Right lobe of liver (tissue), 6 donors: Measurements from ENCODE around the gene PDZRN3. TPM values are rescaled to one million over a fixed set of nuclear protein-coding genes. Genes with fewer than 3 reads are reported as not detected.

Experiments
- ATAC-seq, 4 donors: fragments of 200-7000 bp; cut with Tn5 transposase; one replicate each; pipeline ENCODE4 v1.9.1; 2020; ENCODE audit warnings: mild to moderate bottlenecking in 4 of 4, moderate library complexity in 4 of 4
- DNase-seq, 3 donors: peaks; one replicate each; pipeline ENCODE4 v3.0.0-alpha.2; 2020
- H3K27ac ChIP-seq, 3 donors: fragments of 200-600 bp; one replicate each; pipeline ENCODE4 v1.8.0; 2022
- H3K27me3 ChIP-seq, 2 donors: fragments of 200-600 bp; one replicate each; pipeline ENCODE4 v1.8.0; 2022
- H3K36me3 ChIP-seq, 4 donors: fragments of 200-600 bp; sonication (generic) in 1 of 4; one replicate each; pipeline versions ENCODE4 v1.5.1 to v1.8.0; 2017 to 2022; ENCODE audit warnings: control low read depth in 1 of 4
- H3K4me1 ChIP-seq, 4 donors: fragments of 200-600 bp; sonication (generic) in 1 of 4; one replicate each; pipeline versions ENCODE4 v1.5.1 to v1.8.0; 2017 to 2022; ENCODE audit warnings: control low read depth in 1 of 4
- H3K4me3 ChIP-seq, 3 donors: fragments of 200-600 bp; one replicate each; pipeline ENCODE4 v1.8.0; 2022
- H3K9me3 ChIP-seq, 4 donors: fragments of 200-600 bp; sonication (generic) in 1 of 4; one replicate each; pipeline versions ENCODE4 v1.5.1 to v1.8.0; 2017 to 2022; ENCODE audit warnings: control low read depth in 1 of 4
- CTCF ChIP-seq, 4 donors: fragments of 200-600 bp in 3 of 4; fragments of 450-650 bp in 1 of 4; IDR thresholded peaks; one replicate each; pipeline versions ENCODE4 v1.5.1 to v1.8.0; 2016 to 2022; ENCODE audit warnings: antibody characterized with exemption in 4 of 4, mild to moderate bottlenecking in 2 of 4
- POLR2A ChIP-seq: fragments of 450-650 bp; IDR thresholded peaks from one replicate; pipeline ENCODE4 v1.6.1; 2017; ENCODE audit warnings: antibody characterized with exemption, mild to moderate bottlenecking
- WGBS: methylation state at CpG from one replicate; pipeline ENCODE4 v1.1.6; 2018; ENCODE audit warnings: low coverage, low lambda C conversion rate; ENCODE audit not compliant: insufficient coverage; ENCODE audit errors: missing lambda C conversion rate; 5-methylcytosine and 5-hydroxymethylcytosine counted together
- intact Hi-C, 2 donors: fragments of 100-400 bp; cut with DNase I; formaldehyde crosslinking; loops; one replicate each; pipeline versions ENCODE4 v1.11.2 to v1.14.1; 2022
- total RNA-seq, 6 experiments: library from RNA; depleted of rRNA in 2 of 6; stranded (reverse); fragments of >200 nt in 2 of 6; fragmentation: NEBNext Ultra II Directional in 3 of 6; extraction: Animal tissue kit (Norgen Biotek cat#: 25700) in 3 of 6; gene quantifications; one replicate each; pipeline versions ENCODE4 v1.1.0 to v1.2.4, GENCODE V29; 2016 to 2023
- donor health status: DM: no; HTN: yes; CAD: no.
- donor health status: DM: no; HTN: no; CAD: no.
- donor health status: DM: no; HTN: no; CAD: no.
- donor health status: DM: no; HTN: yes; CAD: no.
- donor health status: DM: no; HTN: yes; CAD: no.

PDZRN3 gene
- total RNA-seq, 6 experiments from 2014 or later, result 0.33 to 2.0 (median 1.1) TPM

- Histone ChIP-seq H3K27me3 (no peaks in the 10 kb centered on the region), H3K36me3 (no peaks in the 10 kb centered on the region), H3K27ac (no peak overlapping the region), H3K4me3 (no peak overlapping the region), H3K4me1 (no peaks in the 10 kb centered on the region), H3K9me3 (no peaks in the 10 kb centered on the region)
- TF ChIP-seq POLR2A, result no peak
- intact Hi-C loops, result loop anchor here in 1 of 2 donors (5.0 kb wide), 1 partner anchor 384 kb away; no protein-coding TSS in a partner anchor
- ATAC-seq, result no peak
- DNase-seq, result no peak
Observed at GRCh38 chr3:73491287-73491662, 133.5 kb downstream of the PDZRN3 start.

- Histone ChIP-seq H3K27ac (no peak overlapping the region), H3K9me3 (no peaks in the 10 kb centered on the region), H3K36me3 (no peaks in the 10 kb centered on the region), H3K4me3 (no peak overlapping the region), H3K4me1 (no peaks in the 10 kb centered on the region), H3K27me3 (no peaks in the 10 kb centered on the region)
- WGBS, result 38% methylated on average over 5 of the region's 8 CpGs
- TF ChIP-seq CTCF (IDR thresholded peaks at IDR 0.05) (no peak), POLR2A (no peak)
- ATAC-seq (peak; percentile 50 to 66 (median 59)), DNase-seq (peak in 1 of 3 donors; percentile 49)
- intact Hi-C loops, result loop anchor here in 1 of 2 donors (5.0 kb wide), 1 partner anchor 383 kb away; no protein-coding TSS in a partner anchor
Observed at GRCh38 chr3:73490453-73491286, 134.1 kb downstream of the PDZRN3 start.

GRCh38 chr3:73485877-73486330, 138.8 kb downstream of the PDZRN3 start:
- ATAC-seq (no peak), DNase-seq (no peak)
- H3K4me1 ChIP-seq, result no peaks in the 10 kb centered on the region
- H3K4me3 ChIP-seq, result no peak overlapping the region
- H3K27me3 ChIP-seq, result no peaks in the 10 kb centered on the region
- intact Hi-C loops, result no loop called here
- no peak for TF ChIP-seq CTCF (IDR thresholded peaks at IDR 0.05)
- TF ChIP-seq POLR2A, result no peak
- no peaks in the 10 kb centered on the region for H3K36me3 ChIP-seq
- WGBS, result 66% methylated on average over 4 of the region's 4 CpGs
- no peaks in the 10 kb centered on the region for H3K9me3 ChIP-seq
- H3K27ac ChIP-seq, result no peak overlapping the region

GRCh38 chr3:73484656-73485248, 140.0 kb downstream of the PDZRN3 start:
- intact Hi-C loops, result no loop called here
- no peak overlapping the region for H3K4me3 ChIP-seq
- H3K36me3 ChIP-seq, result no peaks in the 10 kb centered on the region
- 41% methylated on average over 7 of the region's 7 CpGs for WGBS
- no peak for TF ChIP-seq CTCF (IDR thresholded peaks at IDR 0.05)
- no peak for TF ChIP-seq POLR2A
- DNase-seq (no peak), ATAC-seq (no peak)
- no peaks in the 10 kb centered on the region for H3K9me3 ChIP-seq
- H3K27ac ChIP-seq, result no peak overlapping the region
- H3K27me3 ChIP-seq, result no peaks in the 10 kb centered on the region
- H3K4me1 ChIP-seq, result no peaks in the 10 kb centered on the region

- Histone ChIP-seq H3K36me3 (no peaks in the 10 kb centered on the region), H3K4me1 (no peaks in the 10 kb centered on the region), H3K4me3 (no peak overlapping the region), H3K9me3 (no peaks in the 10 kb centered on the region), H3K27ac (no peak overlapping the region), H3K27me3 (no peaks in the 10 kb centered on the region)
- DNase-seq, result no peak
- 75% methylated on average over 3 of the region's 3 CpGs for WGBS
- no peak for ATAC-seq
- TF ChIP-seq CTCF (IDR thresholded peaks at IDR 0.05), result no peak
- intact Hi-C loops, result no loop called here
Observed at GRCh38 chr3:73481888-73482287, 142.9 kb downstream of the PDZRN3 start.
